M059J (cell line): ENCODE results near the gene ALDH1B1. TPM values are rescaled to one million over a fixed set of nuclear protein-coding genes. Genes with fewer than 3 reads are reported as not detected.

Experiments used
- DNase-seq: peaks from one replicate; pipeline ENCODE4 v3.0.0-alpha.2; 2012; ENCODE audit warnings: low read depth
- total RNA-seq: library from RNA; depleted of rRNA; stranded (reverse); fragments of >200 nt; shearing (Covaris generic); gene quantifications from 2 replicates; pipeline ENCODE4 v1.2.3, GENCODE V29; 2014; rRNA removed

ALDH1B1 gene
- total RNA-seq, 1 experiment from 2014 or later, result 34.7 TPM

DNA sequence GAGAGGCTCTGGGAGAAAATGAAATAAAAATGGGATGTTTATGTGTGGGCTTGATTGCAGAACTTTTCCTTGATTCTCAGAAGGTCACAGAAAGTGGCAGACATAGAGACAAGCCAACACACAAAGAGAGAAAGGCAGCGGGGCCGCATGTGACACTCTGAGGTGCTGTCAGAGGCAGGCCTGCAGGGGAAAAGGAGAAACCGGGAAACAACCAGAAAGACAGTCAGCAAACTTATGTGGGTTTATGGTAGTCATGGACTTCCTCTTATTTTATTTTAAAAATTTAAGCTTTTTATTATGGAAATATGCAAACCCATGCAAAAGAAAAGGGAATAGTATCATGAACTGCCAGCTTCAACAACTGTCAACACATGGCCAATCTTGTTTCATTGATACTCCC lies 48.0 kb downstream of the ALDH1B1 start:
- DNase-seq, result no peak

DNA sequence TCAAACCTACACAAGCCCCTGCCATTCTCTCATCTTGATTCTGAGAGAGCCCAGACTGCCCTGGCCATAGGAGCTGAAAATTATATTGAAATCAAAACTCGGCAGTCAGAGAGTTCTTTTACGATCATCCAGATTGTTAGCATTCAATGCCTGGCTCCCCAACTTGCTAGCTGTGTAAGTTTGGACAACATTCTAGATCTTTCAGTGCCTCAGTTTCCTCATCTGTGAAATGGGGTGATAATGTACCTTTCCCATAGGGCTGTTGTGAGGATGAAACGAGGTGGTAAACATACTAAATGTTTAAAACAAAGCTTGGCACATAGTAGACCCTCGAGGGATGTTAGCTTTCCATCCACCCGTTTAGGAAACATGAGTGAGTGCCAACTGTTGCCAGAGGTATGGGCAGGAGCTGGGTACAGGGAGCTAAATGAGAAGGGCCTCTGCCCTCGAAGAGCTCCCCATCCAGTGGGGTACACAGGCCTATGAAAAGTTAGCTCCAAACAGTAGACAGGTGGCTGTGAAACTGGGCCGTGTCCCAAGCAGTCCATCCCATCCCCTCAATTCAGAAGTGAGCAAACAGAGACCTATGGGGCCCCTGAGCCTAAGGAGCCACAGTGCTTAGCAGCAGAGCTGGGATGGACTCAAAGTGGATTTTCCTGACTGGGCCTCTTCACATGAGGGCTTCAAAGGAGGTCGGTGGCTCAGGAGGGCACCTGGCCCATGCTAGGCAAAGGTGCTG lies 49.0 kb downstream of the ALDH1B1 start:
- no peak for DNase-seq

DNA sequence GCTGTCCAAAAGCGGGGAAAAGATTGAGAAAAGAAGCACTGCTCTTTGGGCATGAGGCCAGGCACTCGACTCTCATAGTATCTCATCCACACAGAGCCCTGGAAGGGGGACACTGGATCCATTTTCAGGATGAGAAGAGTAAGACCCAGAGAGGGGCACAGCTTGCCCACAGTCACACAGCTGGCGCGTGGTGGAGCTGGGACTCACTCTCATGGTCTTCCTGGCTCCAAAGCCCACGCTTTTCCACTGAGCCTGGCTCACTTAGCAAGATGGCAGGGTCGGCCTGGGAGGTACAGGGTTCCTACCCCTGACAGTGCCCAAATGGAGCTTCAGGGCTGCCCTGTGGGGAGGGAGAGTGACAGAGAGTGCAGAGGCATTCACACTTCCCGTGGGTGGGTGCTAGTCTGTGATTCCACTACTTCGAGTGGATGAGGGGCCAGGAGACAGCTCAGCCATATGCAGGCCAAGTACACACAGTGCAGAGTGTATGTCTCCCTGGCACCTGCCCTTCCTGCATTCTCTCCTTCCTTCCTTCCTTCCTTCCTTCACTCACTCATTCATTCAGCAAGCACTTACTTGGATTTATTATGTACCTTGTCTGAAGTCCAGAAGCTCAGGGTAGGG lies 50.1 kb downstream of the ALDH1B1 start:
- DNase-seq, result no peak

DNA sequence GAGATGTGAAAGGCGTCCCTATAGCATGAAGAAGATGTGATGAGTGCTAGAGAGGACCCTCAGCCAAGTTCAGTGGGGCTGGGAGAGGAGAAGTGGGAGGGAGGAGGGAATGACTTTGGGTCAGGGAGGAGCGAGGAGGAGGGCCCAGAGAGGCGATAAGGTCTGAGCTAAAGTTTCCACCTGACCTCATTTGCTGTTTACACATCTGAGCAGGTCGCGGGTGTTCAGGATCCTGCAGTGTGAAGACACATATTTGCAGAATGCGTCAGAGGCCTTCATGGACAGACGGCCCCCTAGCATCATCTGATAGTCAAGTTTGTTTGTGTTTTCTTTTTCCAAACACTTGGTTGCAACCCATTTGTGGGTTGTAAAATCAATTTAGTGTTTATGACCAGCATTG lies 50.7 kb downstream of the ALDH1B1 start:
- peak; percentile 82 for DNase-seq

DNA sequence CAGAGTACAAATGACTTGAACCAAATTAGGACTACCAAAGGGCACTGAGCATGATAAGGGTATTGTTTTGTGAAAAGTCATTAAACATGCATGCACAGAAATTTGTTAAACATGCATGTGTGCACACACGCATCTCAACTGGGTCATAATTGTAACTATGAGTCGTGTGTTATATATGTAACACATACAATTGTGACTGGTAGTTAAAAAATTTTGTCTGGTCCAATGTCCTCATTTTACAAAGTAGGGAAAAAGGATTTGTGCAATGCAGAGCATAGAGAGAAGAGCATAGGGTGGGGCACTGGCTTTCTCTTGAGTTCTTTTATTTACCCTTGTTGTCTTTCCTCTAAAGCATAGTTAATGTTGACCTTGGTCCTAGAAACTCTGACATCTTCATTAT lies 51.1 kb downstream of the ALDH1B1 start:
- no peak for DNase-seq

DNA sequence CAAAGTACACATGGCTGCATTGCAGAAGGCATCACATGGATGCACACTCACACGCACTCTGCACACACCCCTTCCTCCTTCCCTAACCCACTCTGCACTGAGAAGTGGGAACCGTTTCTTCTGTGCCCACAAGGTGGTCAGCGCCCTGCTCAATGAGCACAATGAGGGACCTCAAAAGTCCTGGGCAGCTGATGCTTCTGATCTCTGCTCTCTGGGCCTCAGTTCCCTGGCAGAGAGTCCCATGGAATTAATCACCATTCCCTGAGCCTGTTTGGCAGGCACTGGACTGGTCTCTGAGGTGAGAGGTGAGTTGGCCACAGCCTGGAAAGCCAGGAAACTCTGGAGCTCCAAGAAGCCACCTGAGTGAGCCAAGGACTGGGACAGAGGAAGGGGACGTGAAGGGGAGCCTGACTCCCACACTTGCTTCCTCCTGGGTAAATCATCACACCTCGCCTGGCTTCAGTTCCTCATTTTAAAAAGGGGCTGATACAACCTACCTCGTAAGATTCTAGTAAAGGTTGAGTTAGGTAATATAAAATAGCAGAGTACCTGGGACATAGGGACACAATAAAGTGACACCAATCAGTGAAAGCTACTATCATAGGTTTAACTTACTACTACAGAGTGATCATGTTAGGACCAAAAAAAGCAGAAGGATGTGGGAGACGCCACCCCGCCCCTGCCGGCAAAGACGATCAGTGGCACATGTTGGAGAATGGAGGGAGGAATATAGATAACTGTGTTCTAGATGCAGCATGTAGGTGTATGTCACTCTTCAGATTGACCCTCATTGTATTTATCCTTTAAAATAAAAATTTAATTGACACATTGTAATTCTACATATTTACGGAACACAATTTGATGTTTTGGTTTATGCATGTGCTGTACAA lies 52.9 kb downstream of the ALDH1B1 start:
- DNase-seq, result no peak

DNA sequence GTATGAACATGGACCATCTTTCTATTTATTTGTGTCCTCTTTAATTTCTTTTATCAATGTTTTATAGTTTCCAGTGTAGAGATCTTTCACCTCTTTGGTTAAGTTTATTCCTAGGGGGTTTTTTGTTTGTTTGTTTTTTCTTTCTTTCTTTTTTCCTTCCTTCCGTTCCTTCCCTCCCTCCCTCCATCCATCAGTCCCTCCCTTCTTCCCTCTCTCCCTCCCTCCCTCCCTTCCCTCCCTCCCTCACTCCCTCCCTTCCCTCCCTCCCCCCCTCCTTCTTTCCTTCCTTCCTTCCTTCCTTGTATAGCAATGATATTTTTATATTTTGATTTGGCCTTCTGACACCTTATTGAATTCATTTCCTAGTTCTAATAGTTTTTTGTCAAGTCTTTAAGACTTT lies 55.2 kb downstream of the ALDH1B1 start:
- DNase-seq, result no peak

Other genes starting within 250 kb of the ALDH1B1 start
- gene IGFBPL1, start 31.8 kb downstream of the ALDH1B1 start, total RNA-seq, result 5.5 and 6.4 TPM in 2 replicates
- gene ANKRD18A, start 227.9 kb downstream of the ALDH1B1 start, total RNA-seq, result not detected in 2 replicates